Iris pigment epithelial cell (primary cell): ENCODE measurements around the gene TARS2.
A peak's percentile ranks its signal among the peaks of the same experiment; 100 is the strongest.

Experiments
- DNase-seq: peaks from one replicate; pipeline ENCODE4 v3.0.0-alpha.2; 2011; ENCODE audit warnings: low read depth

TARS2 gene

GRCh38 chr1:150507912-150508864, 21.0 kb downstream of the TARS2 start, which contains the start of gene ECM1:
Gene ECM1 (plus strand): TSS chr1:150508109. CDS start chr1:150508210, 101 bp downstream.
- DNase-seq: peak; percentile 85

GRCh38 chr1:150508982-150509381, 21.8 kb downstream of the TARS2 start:
- DNase-seq: no peak

- DNase-seq: no peak
Measured at GRCh38 chr1:150511551-150511950, 24.3 kb downstream of the TARS2 start.

GRCh38 chr1:150511985-150512660, 24.9 kb downstream of the TARS2 start:
- DNase-seq: no peak

- DNase-seq: no peak
Measured at GRCh38 chr1:150512846-150513245, 25.6 kb downstream of the TARS2 start.

- DNase-seq: no peak
Measured at GRCh38 chr1:150513351-150513791, 26.2 kb downstream of the TARS2 start.

- no peak for DNase-seq
Measured at GRCh38 chr1:150514260-150514659, 27.0 kb downstream of the TARS2 start.

GRCh38 chr1:150514913-150515327, 27.7 kb downstream of the TARS2 start:
- DNase-seq: no peak

GRCh38 chr1:150515328-150516049, 28.3 kb downstream of the TARS2 start, which contains the start of gene FALEC:
Gene FALEC (plus strand): TSS chr1:150515752.
- peak; percentile 95 for DNase-seq

- DNase-seq: no peak
Measured at GRCh38 chr1:150516050-150516591, 28.9 kb downstream of the TARS2 start.

GRCh38 chr1:150516616-150517015, 29.4 kb downstream of the TARS2 start:
- peak; percentile 39 for DNase-seq

- no peak for DNase-seq
Measured at GRCh38 chr1:150521196-150521968, 34.2 kb downstream of the TARS2 start.

- no peak for DNase-seq
Measured at GRCh38 chr1:150525348-150525747, 38.1 kb downstream of the TARS2 start.

GRCh38 chr1:150528196-150528595, 41.0 kb downstream of the TARS2 start:
- peak; percentile 84 for DNase-seq

- peak; percentile 91 for DNase-seq
Measured at GRCh38 chr1:150529017-150529416, 41.8 kb downstream of the TARS2 start.

- DNase-seq: no peak
Measured at GRCh38 chr1:150530491-150531159, 43.4 kb downstream of the TARS2 start.

- no peak for DNase-seq
Measured at GRCh38 chr1:150532860-150533259, 45.6 kb downstream of the TARS2 start.

GRCh38 chr1:150534002-150534401, 46.8 kb downstream of the TARS2 start:
- DNase-seq: no peak

- no peak for DNase-seq
Measured at GRCh38 chr1:150535511-150536287, 48.5 kb downstream of the TARS2 start.
